IMR-90 (cell line): ENCODE data around the gene TMEM53. TPM values are rescaled to one million over a fixed set of nuclear protein-coding genes. Genes with fewer than 3 reads are reported as not detected.

Experiments
- ATAC-seq: fragments of 200-7000 bp; cut with Tn5 transposase; 2 replicates; pipeline ENCODE4 v1.9.1; 2020; ENCODE audit warnings: low read depth, mild to moderate bottlenecking, moderate library complexity
- BruUV-seq: library from RNA; stranded (reverse); fragments of 400-500 nt; replicated peaks from 2 replicates; lab custom pipeline; 2021; lab: Mats Ljungman, UMichigan
- CTCF ChIA-PET: fragments of 300-600 bp; formaldehyde crosslinking; extraction: SDS; loops from one replicate; lab custom pipeline; 2021; ENCODE audit warnings: antibody characterized with exemption; lab: Yijun Ruan, JAX
- POLR2A ChIA-PET: fragments of 300-600 bp; sonication (Branson Sonifier 250); formaldehyde crosslinking; loops from one replicate; lab custom pipeline; 2022; ENCODE audit warnings: antibody characterized with exemption; ENCODE audit not compliant: unreplicated experiment; lab: Charles Lee
- DNase-seq: peaks from one replicate; pipeline ENCODE4 v3.0.0; 2013
- H2AFZ ChIP-seq: replicated peaks from 2 replicates; pipeline ENCODE3; 2013; ENCODE audit warnings: low read length, mild to moderate bottlenecking; ENCODE audit not compliant: poor library complexity
- H2AK5ac ChIP-seq: 2 replicates; pipeline ENCODE4 v1.6.1; 2013; ENCODE audit warnings: low read depth, low read length, inconsistent platforms
- H2AK9ac ChIP-seq: replicated peaks from 2 replicates; pipeline ENCODE3; 2013; ENCODE audit warnings: mild to moderate bottlenecking, low read depth, low read length, moderate library complexity; ENCODE audit not compliant: poor library complexity
- H2BK120ac ChIP-seq: 2 replicates; pipeline ENCODE4 v1.6.1; 2013; ENCODE audit warnings: low read depth, low read length, inconsistent platforms
- H2BK15ac ChIP-seq: 3 replicates; pipeline ENCODE4 v1.6.1; 2013; ENCODE audit warnings: low read depth, low read length, inconsistent platforms
- H2BK20ac ChIP-seq: 2 replicates; pipeline ENCODE4 v1.6.1; 2013; ENCODE audit warnings: low read depth, mild to moderate bottlenecking, inconsistent platforms, low read length, moderate library complexity
- H2BK5ac ChIP-seq: 2 replicates; pipeline ENCODE4 v1.6.1; 2013; ENCODE audit warnings: mild to moderate bottlenecking, low read depth, low read length, inconsistent platforms; ENCODE audit not compliant: poor library complexity, severe bottlenecking
- H3K14ac ChIP-seq: replicated peaks from 2 replicates; pipeline ENCODE4 v1.6.1; 2013; ENCODE audit warnings: low read depth, low read length, inconsistent platforms
- H3K18ac ChIP-seq: 2 replicates; pipeline ENCODE4 v1.6.1; 2013; ENCODE audit warnings: low read depth, low read length, control low read depth
- H3K23ac ChIP-seq: 2 replicates; pipeline ENCODE4 v1.6.1; 2013; ENCODE audit warnings: low read depth, low read length, inconsistent platforms
- H3K27ac ChIP-seq: 2 replicates; pipeline ENCODE4 v1.5.1; 2013; ENCODE audit warnings: mild to moderate bottlenecking, control low read depth, low read length; ENCODE audit not compliant: insufficient read depth
- H3K27me3 ChIP-seq: 2 replicates; pipeline ENCODE4 v1.6.1; 2013; ENCODE audit warnings: low read length; ENCODE audit not compliant: control insufficient read depth, insufficient read depth
- H3K36me3 ChIP-seq: 2 replicates; pipeline ENCODE4 v1.6.1; 2013; ENCODE audit warnings: low read length, mixed read lengths; ENCODE audit not compliant: control insufficient read depth, insufficient read depth
- H3K4ac ChIP-seq: 2 replicates; pipeline ENCODE4 v1.6.1; 2013; ENCODE audit warnings: low read depth, low read length, inconsistent platforms
- H3K4me1 ChIP-seq: 2 replicates; pipeline ENCODE4 v1.6.1; 2013; ENCODE audit warnings: low read length, mixed read lengths; ENCODE audit not compliant: control insufficient read depth, insufficient read depth
- H3K4me2 ChIP-seq: 2 replicates; pipeline ENCODE4 v1.6.1; 2013; ENCODE audit warnings: low read depth, mild to moderate bottlenecking, control low read depth, low read length, moderate library complexity
- H3K4me3 ChIP-seq: 2 replicates; pipeline ENCODE4 v1.5.1; 2013; ENCODE audit warnings: low read depth, mild to moderate bottlenecking, control low read depth, low read length, moderate library complexity; ENCODE audit not compliant: insufficient read depth
- H3K56ac ChIP-seq: 2 replicates; pipeline ENCODE4 v1.6.1; 2013; ENCODE audit warnings: low read length, inconsistent platforms; ENCODE audit not compliant: insufficient read depth; ENCODE audit errors: extremely low read depth
- H3K79me1 ChIP-seq, 2 experiments: 2 replicates each; pipeline ENCODE4 v1.6.1; 2013; ENCODE audit warnings: low read length in 2 of 2, inconsistent platforms in 1 of 2, low read depth in 1 of 2
- H3K9ac ChIP-seq: 2 replicates; pipeline ENCODE4 v1.6.1; 2013; ENCODE audit warnings: low read depth, low read length, control low read depth
- H3K9me1 ChIP-seq: 2 replicates; pipeline ENCODE4 v1.6.1; 2013; ENCODE audit warnings: low read length, inconsistent platforms; ENCODE audit not compliant: insufficient read depth
- H3K9me3 ChIP-seq: 2 replicates; pipeline ENCODE4 v1.6.1; 2013; ENCODE audit warnings: low read length; ENCODE audit not compliant: control insufficient read depth, insufficient read depth
- H4K20me1 ChIP-seq: 2 replicates; pipeline ENCODE4 v1.6.1; 2013; ENCODE audit warnings: low read length, inconsistent platforms; ENCODE audit not compliant: insufficient read depth
- H4K5ac ChIP-seq: 2 replicates; pipeline ENCODE4 v1.6.1; 2013; ENCODE audit warnings: mild to moderate bottlenecking, low read depth, low read length, control low read depth
- H4K8ac ChIP-seq, 2 experiments: 2 replicates each; pipeline ENCODE4 v1.6.1; 2013; ENCODE audit warnings: low read depth in 2 of 2, low read length in 2 of 2, control low read depth in 1 of 2, inconsistent platforms in 1 of 2
- H4K91ac ChIP-seq: 2 replicates; pipeline ENCODE4 v1.6.1; 2013; ENCODE audit warnings: low read depth, low read length, inconsistent platforms; ENCODE audit not compliant: insufficient read depth
- CHD1 ChIP-seq: IDR thresholded peaks from 2 replicates; pipeline ENCODE4 v1.6.1; 2012; ENCODE audit warnings: low read depth, low read length, improper control_type of control experiment
- ELK1 ChIP-seq: fragments of 150-350 bp; IDR thresholded peaks from 2 replicates; pipeline ENCODE4 v1.6.1; 2016; ENCODE audit warnings: low read depth, mild to moderate bottlenecking, low read length, moderate library complexity, borderline replicate concordance
- MAFK ChIP-seq: IDR thresholded peaks from 2 replicates; pipeline ENCODE4 v1.6.1; 2012; ENCODE audit warnings: low read depth, low read length, improper control_type of control experiment
- MAZ ChIP-seq: IDR thresholded peaks from 2 replicates; pipeline ENCODE4 v1.6.1; 2012; ENCODE audit warnings: low read depth, mild to moderate bottlenecking, low read length, improper control_type of control experiment, moderate library complexity, borderline replicate concordance
- MXI1 ChIP-seq: IDR thresholded peaks from 2 replicates; pipeline ENCODE4 v1.6.1; 2012; ENCODE audit warnings: low read depth, mild to moderate bottlenecking, low read length, moderate library complexity, borderline replicate concordance
- USF2 ChIP-seq: fragments of 150-350 bp; IDR thresholded peaks from 2 replicates; pipeline ENCODE4 v1.6.1; 2017; ENCODE audit warnings: mild to moderate bottlenecking, antibody characterized with exemption, low read length, low read depth
- WGBS, 2 experiments: methylation state at CpG; one replicate each; pipeline versions ENCODE4 v1.1.5 to v1.1.7; 2013; ENCODE audit warnings: missing lambda C conversion rate in 2 of 2; ENCODE audit not compliant: insufficient read length in 1 of 2; ENCODE audit errors: extremely low coverage in 2 of 2; 5-methylcytosine and 5-hydroxymethylcytosine counted together
- dilution Hi-C: fragments of 300-500 bp; cut with HindIII; formaldehyde crosslinking; loops from one replicate; pipeline ENCODE4 v1.14.3; 2018; ENCODE audit warnings: low sequenced_read_pairs; ENCODE audit not compliant: unreplicated experiment
- in situ Hi-C: fragments of 300-500 bp; cut with MboI; formaldehyde crosslinking; loops from 3 replicates; pipeline ENCODE4 v1.14.3; 2019; ENCODE audit warnings: low sequenced_read_pairs, inconsistent platforms, mixed read lengths
- intact Hi-C: fragments of 100-400 bp; cut with micrococcal nuclease; formaldehyde crosslinking; loops from 2 replicates; pipeline ENCODE4 v1.10.0; 2022
- polyA plus RNA-seq, 3 experiments: library from polyadenylated mRNA; depleted of rRNA; stranded (reverse); fragments of >200 nt; gene quantifications; 2 replicates each; pipeline ENCODE4 v1.2.3, GENCODE V29; 2012; ENCODE audit warnings: low replicate concordance in 1 of 3
- total RNA-seq: library from RNA; depleted of rRNA; stranded (reverse); fragments of >200 nt; gene quantifications from 2 replicates; pipeline ENCODE4 v1.2.3, GENCODE V29; 2012

TMEM53 gene
- total and polyA plus RNA-seq, 2 of the 4 experiments (the other 2 are of a cell fraction): 2.7 to 6.3 TPM

- Histone ChIP-seq H3K4me1 (peaks cover 13% of the 10 kb centered on the region), H4K8ac (no peak overlapping the region), H3K9me1 (peaks cover 17% of the 10 kb centered on the region), H3K36me3 (peaks cover 68% of the 10 kb centered on the region), H2AK5ac (no peak overlapping the region), H3K4me3 (no peak overlapping the region), H2AK9ac (no peak overlapping the region), H3K9ac (no peak overlapping the region), H4K20me1 (peaks cover 30% of the 10 kb centered on the region), H2BK15ac (no peak overlapping the region), H2BK120ac (no peak overlapping the region), H2BK5ac (no peak overlapping the region), H3K27me3 (no peaks in the 10 kb centered on the region), H3K18ac (no peak overlapping the region), H4K5ac (no peak overlapping the region), H2AFZ (no peak overlapping the region), H3K9me3 (no peaks in the 10 kb centered on the region), H3K79me1 (peaks cover 16 to 47% of the 10 kb centered on the region in 2 experiments), H2BK20ac (no peak overlapping the region), H3K14ac (no peak overlapping the region), H3K56ac (no peak overlapping the region), H3K4me2 (no peak overlapping the region), H4K91ac (no peak overlapping the region), H3K23ac (no peak overlapping the region), H3K4ac (no peak overlapping the region), H3K27ac (no peak overlapping the region)
- intact Hi-C loops: no loop called here
- no peak for TF ChIP-seq USF2
- TF ChIP-seq MXI1: no peak
- no peak for TF ChIP-seq ELK1
- no peak for TF ChIP-seq MAZ
- no peak for TF ChIP-seq MAFK
- TF ChIP-seq CHD1: no peak
- no peak for ATAC-seq
- ChIA-PET POLR2A (interaction anchor here (0.9 to 1.3 kb wide), 2 partner anchors 9 to 13 kb away, joined by 3 to 6 read pairs; no protein-coding TSS in a partner anchor), CTCF (no interaction called here)
- no peak for DNase-seq
- 79% methylated on average over 7 of the region's 12 CpGs; no CpG with 5 or more reads in 1 of the 2 experiments for WGBS, 2 experiments
- in situ Hi-C loops: no loop called here
- BruUV-seq: no TSS peak
- dilution Hi-C loops: no loop called here
Observed at GRCh38 chr1:44641126-44642102, 32.9 kb downstream of the TMEM53 start.
